WTC11 (cell line): ENCODE data around the gene RCBTB1. TPM values are rescaled to one million over a fixed set of nuclear protein-coding genes. Genes with fewer than 3 reads are reported as not detected.

Experiments used
- ATAC-seq: fragments of 200-7000 bp; cut with Tn5 transposase; 2 replicates; pipeline ENCODE4 v1.10.0; 2021; ENCODE audit warnings: mild to moderate bottlenecking, moderate library complexity
- CTCF ChIA-PET: fragments of 300-600 bp; sonication (Branson Sonifier 250); formaldehyde crosslinking; loops from one replicate; lab custom pipeline; 2021; ENCODE audit warnings: antibody characterized with exemption; lab: Charles Lee
- POLR2A ChIA-PET: fragments of 350-600 bp; sonication (Branson Sonifier 250); formaldehyde crosslinking; loops from one replicate; lab custom pipeline; 2021; ENCODE audit warnings: antibody characterized with exemption; lab: Charles Lee
- DNase-seq: peaks from one replicate; pipeline ENCODE4 v3.0.0; 2021; ENCODE audit warnings: low spot score
- H3K27ac Mint-ChIP-seq: 2 replicates; pipeline ENCODE4 v1.8.0; 2021; ENCODE audit warnings: mixed read lengths
- H3K27me3 Mint-ChIP-seq: 2 replicates; pipeline ENCODE4 v1.8.0; 2021; ENCODE audit warnings: low read depth, mild to moderate bottlenecking, moderate library complexity, mixed read lengths
- H3K36me3 Mint-ChIP-seq: 2 replicates; pipeline ENCODE4 v1.8.0; 2021; ENCODE audit warnings: mixed read lengths
- H3K4me1 Mint-ChIP-seq: 2 replicates; pipeline ENCODE4 v1.8.0; 2022; ENCODE audit warnings: mixed read lengths
- H3K4me3 Mint-ChIP-seq: 2 replicates; pipeline ENCODE4 v1.8.0; 2021; ENCODE audit warnings: mild to moderate bottlenecking, moderate library complexity, mixed read lengths
- H3K9me3 Mint-ChIP-seq: 2 replicates; pipeline ENCODE4 v1.8.0; 2021; ENCODE audit warnings: mixed read lengths
- CREM ChIP-seq: sonication (generic); formaldehyde crosslinking; IDR thresholded peaks from 2 replicates; pipeline ENCODE4 v1.8.1; 2022; ENCODE audit warnings: mild to moderate bottlenecking, missing genetic modification reagents, moderate library complexity
- ESRRA ChIP-seq: sonication (generic); formaldehyde crosslinking; IDR thresholded peaks from 2 replicates; pipeline ENCODE4 v1.8.1; 2022; ENCODE audit warnings: mild to moderate bottlenecking, missing genetic modification reagents, borderline replicate concordance
- FOXP1 ChIP-seq: sonication (generic); formaldehyde crosslinking; IDR thresholded peaks from 2 replicates; pipeline ENCODE4 v1.8.0; 2022; ENCODE audit warnings: missing genetic modification reagents, mild to moderate bottlenecking, moderate library complexity, borderline replicate concordance
- GABPB1 ChIP-seq: sonication (generic); formaldehyde crosslinking; IDR thresholded peaks from 2 replicates; pipeline ENCODE4 v1.8.1; 2023; ENCODE audit warnings: mild to moderate bottlenecking, missing genetic modification reagents
- HMGA2 ChIP-seq: fragments of 250-450 bp; sonication (Bioruptor Pico); IDR thresholded peaks from 2 replicates; pipeline ENCODE4 v1.4.0; 2021; ENCODE audit warnings: mild to moderate bottlenecking, moderate library complexity
- JUN ChIP-seq: sonication (generic); formaldehyde crosslinking; IDR thresholded peaks from 2 replicates; pipeline ENCODE4 v1.8.0; 2023; ENCODE audit warnings: mild to moderate bottlenecking, missing genetic modification reagents
- KAT7 ChIP-seq: sonication (generic); formaldehyde crosslinking; IDR thresholded peaks from 2 replicates; pipeline ENCODE4 v1.8.1; 2023; ENCODE audit warnings: missing genetic modification reagents, mild to moderate bottlenecking, borderline replicate concordance
- NFATC4 ChIP-seq: fragments of 250-450 bp; sonication (Bioruptor Pico); IDR thresholded peaks from 2 replicates; pipeline ENCODE4 v1.9.0; 2021; ENCODE audit warnings: mild to moderate bottlenecking
- PRRX2 ChIP-seq: fragments of 250-450 bp; sonication (Bioruptor Pico); IDR thresholded peaks from 2 replicates; pipeline ENCODE4 v1.8.0; 2021; ENCODE audit warnings: mild to moderate bottlenecking
- RORB ChIP-seq: fragments of 250-450 bp; sonication (Bioruptor Pico); IDR thresholded peaks from 2 replicates; pipeline ENCODE4 v1.9.0; 2021; ENCODE audit warnings: mild to moderate bottlenecking
- ZNF317 ChIP-seq: sonication (generic); formaldehyde crosslinking; IDR thresholded peaks from 2 replicates; pipeline ENCODE4 v1.8.1; 2023; ENCODE audit warnings: low read depth, mild to moderate bottlenecking, moderate library complexity, missing genetic modification reagents, borderline replicate concordance
- ZNF396 ChIP-seq: fragments of 250-450 bp; sonication (Bioruptor Pico); IDR thresholded peaks from 2 replicates; pipeline ENCODE4 v1.8.0; 2021; ENCODE audit warnings: mild to moderate bottlenecking, moderate library complexity, borderline replicate concordance
- ZNF671 ChIP-seq: fragments of 250-450 bp; sonication (Bioruptor Pico); IDR thresholded peaks from 2 replicates; pipeline ENCODE4 v1.8.0; 2021; ENCODE audit warnings: mild to moderate bottlenecking
- total RNA-seq: library from RNA; stranded (reverse); gene quantifications from 3 replicates; pipeline ENCODE4 v1.2.3, GENCODE V29; 2021
- TF ChIP-seq, protein P1 (sequence below): sonication (generic); formaldehyde crosslinking; IDR thresholded peaks from 2 replicates; pipeline ENCODE4 v1.8.0; 2023; ENCODE audit warnings: mild to moderate bottlenecking, missing genetic modification reagents
- TF ChIP-seq, protein P2 (sequence below): sonication (generic); formaldehyde crosslinking; IDR thresholded peaks from 2 replicates; pipeline ENCODE4 v1.8.0; 2022; ENCODE audit warnings: mild to moderate bottlenecking, missing genetic modification reagents
- TF ChIP-seq, protein P3 (sequence below): sonication (generic); formaldehyde crosslinking; IDR thresholded peaks from 2 replicates; pipeline ENCODE4 v1.8.1; 2023; ENCODE audit warnings: mild to moderate bottlenecking, missing genetic modification reagents, borderline replicate concordance
- TF ChIP-seq, protein P4 (sequence below): sonication (generic); formaldehyde crosslinking; IDR thresholded peaks from 2 replicates; pipeline ENCODE4 v1.8.1; 2022; ENCODE audit warnings: mild to moderate bottlenecking, moderate library complexity, missing genetic modification reagents
- TF ChIP-seq, protein P5 (sequence below): sonication (generic); formaldehyde crosslinking; conservative IDR thresholded peaks from 2 replicates; pipeline ENCODE4 v1.8.1; 2022; ENCODE audit warnings: mild to moderate bottlenecking, missing genetic modification reagents
- TF ChIP-seq, protein P6 (sequence below): fragments of 250-450 bp; sonication (Bioruptor Pico); IDR thresholded peaks from 2 replicates; pipeline ENCODE4 v1.8.0; 2021; ENCODE audit warnings: mild to moderate bottlenecking
- TF ChIP-seq, protein P7 (sequence below): fragments of 200-600 bp; IDR thresholded peaks from 2 replicates; pipeline ENCODE4 v1.8.0; 2022; ENCODE audit warnings: antibody characterized with exemption
- TF ChIP-seq, protein P8 (sequence below): sonication (generic); formaldehyde crosslinking; IDR thresholded peaks from 2 replicates; pipeline ENCODE4 v1.8.1; 2023; ENCODE audit warnings: mild to moderate bottlenecking, missing genetic modification reagents

Gene RCBTB1
- total RNA-seq, 1 experiment from 2014 or later: 31.3 TPM

DNA sequence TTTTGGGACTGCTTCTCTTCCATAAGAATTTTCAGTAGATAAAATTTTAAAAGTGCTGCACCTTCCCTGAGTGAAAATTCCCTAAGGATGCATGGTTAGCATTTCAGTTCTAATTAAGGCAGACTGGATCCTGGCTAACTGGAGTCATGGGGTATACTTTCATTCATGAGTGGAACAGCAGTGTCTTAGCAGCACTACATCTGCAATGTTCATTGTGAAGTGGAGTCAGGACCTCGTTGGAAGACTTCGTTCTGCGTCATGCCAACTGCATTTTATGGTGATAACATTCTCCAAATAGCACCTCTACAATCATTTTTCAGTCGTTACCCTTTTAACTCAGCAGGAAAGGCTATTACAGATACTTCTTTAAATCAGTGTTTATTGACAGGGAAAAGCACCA lies 64.1 kb downstream of the RCBTB1 start (continued):
- TF ChIP-seq HMGA2 (CRISPR knock-in tag) (no peak), ZNF317 (no peak), ZNF671 (CRISPR knock-in tag) (no peak), PRRX2 (CRISPR knock-in tag) (no peak), JUN (CRISPR knock-in tag) (no peak), ZNF396 (no peak)
- TF ChIP-seq, protein P1, sequence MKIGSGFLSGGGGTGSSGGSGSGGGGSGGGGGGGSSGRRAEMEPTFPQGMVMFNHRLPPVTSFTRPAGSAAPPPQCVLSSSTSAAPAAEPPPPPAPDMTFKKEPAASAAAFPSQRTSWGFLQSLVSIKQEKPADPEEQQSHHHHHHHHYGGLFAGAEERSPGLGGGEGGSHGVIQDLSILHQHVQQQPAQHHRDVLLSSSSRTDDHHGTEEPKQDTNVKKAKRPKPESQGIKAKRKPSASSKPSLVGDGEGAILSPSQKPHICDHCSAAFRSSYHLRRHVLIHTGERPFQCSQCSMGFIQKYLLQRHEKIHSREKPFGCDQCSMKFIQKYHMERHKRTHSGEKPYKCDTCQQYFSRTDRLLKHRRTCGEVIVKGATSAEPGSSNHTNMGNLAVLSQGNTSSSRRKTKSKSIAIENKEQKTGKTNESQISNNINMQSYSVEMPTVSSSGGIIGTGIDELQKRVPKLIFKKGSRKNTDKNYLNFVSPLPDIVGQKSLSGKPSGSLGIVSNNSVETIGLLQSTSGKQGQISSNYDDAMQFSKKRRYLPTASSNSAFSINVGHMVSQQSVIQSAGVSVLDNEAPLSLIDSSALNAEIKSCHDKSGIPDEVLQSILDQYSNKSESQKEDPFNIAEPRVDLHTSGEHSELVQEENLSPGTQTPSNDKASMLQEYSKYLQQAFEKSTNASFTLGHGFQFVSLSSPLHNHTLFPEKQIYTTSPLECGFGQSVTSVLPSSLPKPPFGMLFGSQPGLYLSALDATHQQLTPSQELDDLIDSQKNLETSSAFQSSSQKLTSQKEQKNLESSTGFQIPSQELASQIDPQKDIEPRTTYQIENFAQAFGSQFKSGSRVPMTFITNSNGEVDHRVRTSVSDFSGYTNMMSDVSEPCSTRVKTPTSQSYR: no peak
- TF ChIP-seq, protein P2, sequence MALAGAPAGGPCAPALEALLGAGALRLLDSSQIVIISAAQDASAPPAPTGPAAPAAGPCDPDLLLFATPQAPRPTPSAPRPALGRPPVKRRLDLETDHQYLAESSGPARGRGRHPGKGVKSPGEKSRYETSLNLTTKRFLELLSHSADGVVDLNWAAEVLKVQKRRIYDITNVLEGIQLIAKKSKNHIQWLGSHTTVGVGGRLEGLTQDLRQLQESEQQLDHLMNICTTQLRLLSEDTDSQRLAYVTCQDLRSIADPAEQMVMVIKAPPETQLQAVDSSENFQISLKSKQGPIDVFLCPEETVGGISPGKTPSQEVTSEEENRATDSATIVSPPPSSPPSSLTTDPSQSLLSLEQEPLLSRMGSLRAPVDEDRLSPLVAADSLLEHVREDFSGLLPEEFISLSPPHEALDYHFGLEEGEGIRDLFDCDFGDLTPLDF: no peak
- TF ChIP-seq, protein P3, sequence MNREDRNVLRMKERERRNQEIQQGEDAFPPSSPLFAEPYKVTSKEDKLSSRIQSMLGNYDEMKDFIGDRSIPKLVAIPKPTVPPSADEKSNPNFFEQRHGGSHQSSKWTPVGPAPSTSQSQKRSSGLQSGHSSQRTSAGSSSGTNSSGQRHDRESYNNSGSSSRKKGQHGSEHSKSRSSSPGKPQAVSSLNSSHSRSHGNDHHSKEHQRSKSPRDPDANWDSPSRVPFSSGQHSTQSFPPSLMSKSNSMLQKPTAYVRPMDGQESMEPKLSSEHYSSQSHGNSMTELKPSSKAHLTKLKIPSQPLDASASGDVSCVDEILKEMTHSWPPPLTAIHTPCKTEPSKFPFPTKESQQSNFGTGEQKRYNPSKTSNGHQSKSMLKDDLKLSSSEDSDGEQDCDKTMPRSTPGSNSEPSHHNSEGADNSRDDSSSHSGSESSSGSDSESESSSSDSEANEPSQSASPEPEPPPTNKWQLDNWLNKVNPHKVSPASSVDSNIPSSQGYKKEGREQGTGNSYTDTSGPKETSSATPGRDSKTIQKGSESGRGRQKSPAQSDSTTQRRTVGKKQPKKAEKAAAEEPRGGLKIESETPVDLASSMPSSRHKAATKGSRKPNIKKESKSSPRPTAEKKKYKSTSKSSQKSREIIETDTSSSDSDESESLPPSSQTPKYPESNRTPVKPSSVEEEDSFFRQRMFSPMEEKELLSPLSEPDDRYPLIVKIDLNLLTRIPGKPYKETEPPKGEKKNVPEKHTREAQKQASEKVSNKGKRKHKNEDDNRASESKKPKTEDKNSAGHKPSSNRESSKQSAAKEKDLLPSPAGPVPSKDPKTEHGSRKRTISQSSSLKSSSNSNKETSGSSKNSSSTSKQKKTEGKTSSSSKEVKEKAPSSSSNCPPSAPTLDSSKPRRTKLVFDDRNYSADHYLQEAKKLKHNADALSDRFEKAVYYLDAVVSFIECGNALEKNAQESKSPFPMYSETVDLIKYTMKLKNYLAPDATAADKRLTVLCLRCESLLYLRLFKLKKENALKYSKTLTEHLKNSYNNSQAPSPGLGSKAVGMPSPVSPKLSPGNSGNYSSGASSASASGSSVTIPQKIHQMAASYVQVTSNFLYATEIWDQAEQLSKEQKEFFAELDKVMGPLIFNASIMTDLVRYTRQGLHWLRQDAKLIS (CRISPR knock-in tag): no peak
- TF ChIP-seq, protein P4, sequence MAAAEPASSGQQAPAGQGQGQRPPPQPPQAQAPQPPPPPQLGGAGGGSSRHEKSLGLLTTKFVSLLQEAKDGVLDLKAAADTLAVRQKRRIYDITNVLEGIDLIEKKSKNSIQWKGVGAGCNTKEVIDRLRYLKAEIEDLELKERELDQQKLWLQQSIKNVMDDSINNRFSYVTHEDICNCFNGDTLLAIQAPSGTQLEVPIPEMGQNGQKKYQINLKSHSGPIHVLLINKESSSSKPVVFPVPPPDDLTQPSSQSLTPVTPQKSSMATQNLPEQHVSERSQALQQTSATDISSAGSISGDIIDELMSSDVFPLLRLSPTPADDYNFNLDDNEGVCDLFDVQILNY (CRISPR knock-in tag): no peak
- TF ChIP-seq, protein P5, sequence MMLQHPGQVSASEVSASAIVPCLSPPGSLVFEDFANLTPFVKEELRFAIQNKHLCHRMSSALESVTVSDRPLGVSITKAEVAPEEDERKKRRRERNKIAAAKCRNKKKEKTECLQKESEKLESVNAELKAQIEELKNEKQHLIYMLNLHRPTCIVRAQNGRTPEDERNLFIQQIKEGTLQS (CRISPR knock-in tag): no peak

DNA sequence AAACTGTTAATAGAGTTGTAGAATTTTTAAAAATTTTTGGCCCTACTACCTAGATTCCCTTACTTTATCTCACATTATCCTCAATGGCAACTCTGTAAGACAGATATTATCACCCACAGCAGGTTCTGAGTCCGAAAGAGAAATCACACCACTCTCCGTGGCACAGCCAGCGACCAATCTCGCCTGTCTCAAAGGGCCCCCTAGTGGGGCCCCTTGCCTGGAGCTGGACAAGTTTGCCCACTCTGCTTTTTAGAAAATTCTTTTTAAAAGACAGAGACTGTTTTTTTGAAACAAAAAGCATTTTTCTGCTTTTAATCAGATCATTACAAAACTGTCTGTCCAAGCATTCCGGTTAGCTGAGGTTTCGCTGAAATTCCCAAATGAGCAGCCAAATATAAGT lies 67.9 kb downstream of the RCBTB1 start:
- no peaks in the 10 kb centered on the region for H3K9me3 Mint-ChIP-seq
- no peaks in the 10 kb centered on the region for H3K27me3 Mint-ChIP-seq
- peak; percentile 23 for DNase-seq
- no peaks in the 10 kb centered on the region for H3K36me3 Mint-ChIP-seq
- ChIA-PET POLR2A (no interaction called here), CTCF (interaction anchor here (1.3 kb wide), 1 partner anchor 90 kb away, joined by 3 read pairs; no protein-coding TSS in a partner anchor)
- no peaks in the 10 kb centered on the region for H3K4me1 Mint-ChIP-seq
- H3K27ac Mint-ChIP-seq: no peak overlapping the region
- peak; percentile 71 for ATAC-seq
- H3K4me3 Mint-ChIP-seq: no peak overlapping the region
- no peak for TF ChIP-seq ESRRA
- TF ChIP-seq, protein P6, sequence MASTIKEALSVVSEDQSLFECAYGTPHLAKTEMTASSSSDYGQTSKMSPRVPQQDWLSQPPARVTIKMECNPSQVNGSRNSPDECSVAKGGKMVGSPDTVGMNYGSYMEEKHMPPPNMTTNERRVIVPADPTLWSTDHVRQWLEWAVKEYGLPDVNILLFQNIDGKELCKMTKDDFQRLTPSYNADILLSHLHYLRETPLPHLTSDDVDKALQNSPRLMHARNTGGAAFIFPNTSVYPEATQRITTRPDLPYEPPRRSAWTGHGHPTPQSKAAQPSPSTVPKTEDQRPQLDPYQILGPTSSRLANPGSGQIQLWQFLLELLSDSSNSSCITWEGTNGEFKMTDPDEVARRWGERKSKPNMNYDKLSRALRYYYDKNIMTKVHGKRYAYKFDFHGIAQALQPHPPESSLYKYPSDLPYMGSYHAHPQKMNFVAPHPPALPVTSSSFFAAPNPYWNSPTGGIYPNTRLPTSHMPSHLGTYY (CRISPR knock-in tag): no peak
- TF ChIP-seq GABPB1 (CRISPR knock-in tag): no peak
- no peak for TF ChIP-seq RORB
- TF ChIP-seq, protein P7, sequence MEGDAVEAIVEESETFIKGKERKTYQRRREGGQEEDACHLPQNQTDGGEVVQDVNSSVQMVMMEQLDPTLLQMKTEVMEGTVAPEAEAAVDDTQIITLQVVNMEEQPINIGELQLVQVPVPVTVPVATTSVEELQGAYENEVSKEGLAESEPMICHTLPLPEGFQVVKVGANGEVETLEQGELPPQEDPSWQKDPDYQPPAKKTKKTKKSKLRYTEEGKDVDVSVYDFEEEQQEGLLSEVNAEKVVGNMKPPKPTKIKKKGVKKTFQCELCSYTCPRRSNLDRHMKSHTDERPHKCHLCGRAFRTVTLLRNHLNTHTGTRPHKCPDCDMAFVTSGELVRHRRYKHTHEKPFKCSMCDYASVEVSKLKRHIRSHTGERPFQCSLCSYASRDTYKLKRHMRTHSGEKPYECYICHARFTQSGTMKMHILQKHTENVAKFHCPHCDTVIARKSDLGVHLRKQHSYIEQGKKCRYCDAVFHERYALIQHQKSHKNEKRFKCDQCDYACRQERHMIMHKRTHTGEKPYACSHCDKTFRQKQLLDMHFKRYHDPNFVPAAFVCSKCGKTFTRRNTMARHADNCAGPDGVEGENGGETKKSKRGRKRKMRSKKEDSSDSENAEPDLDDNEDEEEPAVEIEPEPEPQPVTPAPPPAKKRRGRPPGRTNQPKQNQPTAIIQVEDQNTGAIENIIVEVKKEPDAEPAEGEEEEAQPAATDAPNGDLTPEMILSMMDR: no peak
- no peak for TF ChIP-seq HMGA2 (CRISPR knock-in tag)
- TF ChIP-seq NFATC4 (CRISPR knock-in tag): no peak
- TF ChIP-seq CREM: no peak
- TF ChIP-seq FOXP1: no peak
- TF ChIP-seq KAT7: no peak
- no peak for TF ChIP-seq ZNF396
- TF ChIP-seq, protein P8, sequence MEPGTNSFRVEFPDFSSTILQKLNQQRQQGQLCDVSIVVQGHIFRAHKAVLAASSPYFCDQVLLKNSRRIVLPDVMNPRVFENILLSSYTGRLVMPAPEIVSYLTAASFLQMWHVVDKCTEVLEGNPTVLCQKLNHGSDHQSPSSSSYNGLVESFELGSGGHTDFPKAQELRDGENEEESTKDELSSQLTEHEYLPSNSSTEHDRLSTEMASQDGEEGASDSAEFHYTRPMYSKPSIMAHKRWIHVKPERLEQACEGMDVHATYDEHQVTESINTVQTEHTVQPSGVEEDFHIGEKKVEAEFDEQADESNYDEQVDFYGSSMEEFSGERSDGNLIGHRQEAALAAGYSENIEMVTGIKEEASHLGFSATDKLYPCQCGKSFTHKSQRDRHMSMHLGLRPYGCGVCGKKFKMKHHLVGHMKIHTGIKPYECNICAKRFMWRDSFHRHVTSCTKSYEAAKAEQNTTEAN: no peak
